SK-N-SH (cell line): ENCODE measurements around the gene CANX.

Experiments
- CTCF ChIP-seq: fragments of 200-600 bp; sonication (generic); IDR thresholded peaks from 2 replicates; pipeline ENCODE4 v1.6.1; 2017; ENCODE audit warnings: antibody characterized with exemption, mild to moderate bottlenecking, moderate library complexity
- JUND ChIP-seq: IDR thresholded peaks from 2 replicates; pipeline ENCODE4 v1.4.0; 2012
- RCOR1 ChIP-seq: fragments of 150-350 bp; IDR thresholded peaks from 2 replicates; pipeline ENCODE4 v1.6.1; 2017; ENCODE audit warnings: antibody characterized with exemption, low read length

- TF ChIP-seq CTCF: no peak
- TF ChIP-seq RCOR1: no peak
- TF ChIP-seq JUND: no peak
Measured at GRCh38 chr5:179774442-179774841, 75.7 kb downstream of the CANX start.
